COR-L47 (cell line): ENCODE measurements around the gene VARS1.
"Not testable (repeated sequence)": the region's sequence is repeated elsewhere in the genome, so short reads cannot be mapped to it uniquely, and the experiment has no call there.

Experiments
- DNase-seq: peaks from one replicate; lab custom pipeline; 2025; lab: John Stamatoyannopoulos, UW

VARS1 gene

DNA sequence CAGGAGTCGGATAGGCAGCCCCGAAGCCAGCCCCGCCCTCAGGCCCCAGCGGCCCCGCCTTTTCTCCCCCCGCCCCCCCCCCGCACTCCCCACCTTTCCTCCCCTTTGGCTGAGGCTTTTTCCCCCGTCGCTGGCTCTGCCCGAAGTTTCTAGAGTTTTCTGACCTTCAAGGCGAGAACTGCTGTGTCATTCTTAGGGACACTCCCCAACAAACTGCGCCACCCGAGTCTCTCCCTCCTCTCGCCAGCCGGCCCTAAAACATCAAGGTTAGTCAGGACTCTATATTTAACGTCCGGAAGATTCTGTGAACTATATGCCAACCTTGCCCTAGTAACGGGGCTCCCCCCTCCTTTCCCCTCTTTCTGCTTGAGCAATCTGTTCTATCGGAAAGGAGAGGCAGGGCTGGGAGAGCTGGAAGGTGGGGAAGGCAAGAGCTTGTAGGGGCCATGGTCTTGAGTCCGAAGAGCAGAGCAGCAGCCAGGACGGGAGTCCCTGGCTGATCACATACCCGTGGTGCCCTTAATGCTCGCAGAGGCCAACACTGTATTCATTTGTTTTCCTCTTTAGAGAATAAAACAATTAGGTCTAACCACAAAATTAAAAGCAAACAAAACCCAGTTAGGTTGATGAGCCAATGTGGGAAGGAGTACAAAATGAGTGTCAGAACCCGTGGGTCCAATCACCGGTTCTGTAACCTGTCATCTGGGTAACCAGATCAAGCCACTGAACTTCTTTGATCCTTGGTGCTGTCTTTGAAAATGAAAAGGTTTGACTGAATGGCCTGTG, 26.7 kb upstream of the VARS1 start:
- DNase-seq: peak; percentile 36

DNA sequence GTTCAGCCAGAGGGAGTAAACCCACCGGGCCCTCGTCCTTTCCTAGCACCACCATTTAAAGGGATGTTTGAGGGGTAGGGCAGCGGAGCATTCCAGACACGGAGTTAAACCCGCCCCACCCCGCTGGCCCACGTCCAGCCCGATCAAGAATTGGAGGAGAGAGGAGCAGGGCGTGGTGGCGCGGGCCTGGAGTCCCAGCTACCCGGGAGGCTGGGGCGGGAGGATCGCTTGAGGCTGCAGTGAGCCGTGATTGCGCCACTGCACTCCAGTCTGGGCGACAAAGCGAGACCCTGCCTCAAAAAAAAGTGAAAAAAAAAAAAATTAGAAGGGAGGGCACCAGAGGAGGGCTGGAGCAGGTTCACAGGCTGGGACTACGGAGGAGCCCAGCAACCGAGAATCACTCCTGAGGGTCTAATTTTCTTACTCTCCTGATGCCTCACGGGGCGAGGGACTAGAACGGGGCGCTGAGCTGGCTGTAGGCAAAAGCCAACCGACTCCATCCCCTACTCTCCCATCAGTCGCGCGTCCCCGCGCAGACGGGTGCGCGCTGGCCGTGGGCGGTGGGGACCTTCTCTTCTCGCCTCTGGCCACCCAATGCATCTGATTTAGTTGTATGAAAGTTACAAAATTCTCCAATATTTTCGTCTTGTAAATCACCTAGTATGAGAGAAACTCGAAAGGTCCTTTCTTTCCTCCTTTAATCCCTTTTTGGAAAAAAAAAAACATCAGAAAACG, 25.9 kb upstream of the VARS1 start:
- DNase-seq: peak; percentile 36

DNA sequence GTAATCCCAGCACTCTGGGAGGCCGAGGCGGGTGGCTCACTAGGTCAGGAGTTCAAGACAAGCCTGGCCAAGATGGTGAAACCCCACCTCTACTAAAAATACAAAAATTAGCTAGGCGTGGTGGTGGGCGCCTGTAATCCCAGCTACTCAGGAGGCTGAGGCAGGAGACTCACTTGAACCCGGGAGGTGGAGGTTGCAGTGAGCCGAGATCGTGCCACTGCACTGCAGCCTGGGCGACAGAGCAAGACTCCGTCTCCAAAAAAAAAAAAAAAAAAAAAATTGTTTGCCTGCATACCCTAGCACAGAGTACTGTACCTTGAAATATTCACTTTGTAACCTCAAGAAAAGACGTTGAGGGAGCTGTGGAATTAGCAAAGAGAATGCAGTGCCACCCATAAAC, 24.8 kb upstream of the VARS1 start:
- DNase-seq: not testable (repeated sequence)

GRCh38 chr6:31819871-31820299, 24.3 kb upstream of the VARS1 start:
- DNase-seq: no peak

DNA sequence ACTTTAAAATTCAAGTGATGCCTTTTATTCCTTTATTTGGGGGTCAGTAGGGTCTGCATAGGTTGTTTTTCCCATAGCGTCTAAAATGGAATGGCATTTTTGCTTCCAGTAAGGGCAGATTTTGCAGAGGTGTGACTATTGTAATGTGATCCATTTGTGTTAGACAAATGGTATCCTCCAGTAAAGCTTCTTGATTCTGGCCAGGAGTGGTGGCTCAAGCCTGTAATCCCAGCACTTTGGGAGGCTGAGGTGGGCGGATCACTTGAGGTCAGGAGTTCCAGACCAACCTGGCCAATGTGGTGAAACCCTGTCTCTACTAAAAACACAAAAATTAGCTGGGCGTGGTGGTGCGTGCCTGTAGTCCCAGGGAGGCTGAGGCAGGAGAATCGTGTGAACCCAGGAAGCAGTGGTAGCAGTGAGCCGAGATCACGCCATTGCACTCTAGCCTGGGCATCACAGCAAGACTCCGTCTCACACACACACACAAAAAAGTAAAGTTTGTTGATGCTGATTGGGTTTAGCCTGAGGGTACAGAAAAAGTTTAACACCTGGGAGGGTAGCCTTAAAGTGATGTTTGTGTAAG, 22.5 kb upstream of the VARS1 start:
- not testable (repeated sequence) for DNase-seq

- DNase-seq: not testable (repeated sequence)
Observed at GRCh38 chr6:31817133-31817928, 21.8 kb upstream of the VARS1 start.

DNA sequence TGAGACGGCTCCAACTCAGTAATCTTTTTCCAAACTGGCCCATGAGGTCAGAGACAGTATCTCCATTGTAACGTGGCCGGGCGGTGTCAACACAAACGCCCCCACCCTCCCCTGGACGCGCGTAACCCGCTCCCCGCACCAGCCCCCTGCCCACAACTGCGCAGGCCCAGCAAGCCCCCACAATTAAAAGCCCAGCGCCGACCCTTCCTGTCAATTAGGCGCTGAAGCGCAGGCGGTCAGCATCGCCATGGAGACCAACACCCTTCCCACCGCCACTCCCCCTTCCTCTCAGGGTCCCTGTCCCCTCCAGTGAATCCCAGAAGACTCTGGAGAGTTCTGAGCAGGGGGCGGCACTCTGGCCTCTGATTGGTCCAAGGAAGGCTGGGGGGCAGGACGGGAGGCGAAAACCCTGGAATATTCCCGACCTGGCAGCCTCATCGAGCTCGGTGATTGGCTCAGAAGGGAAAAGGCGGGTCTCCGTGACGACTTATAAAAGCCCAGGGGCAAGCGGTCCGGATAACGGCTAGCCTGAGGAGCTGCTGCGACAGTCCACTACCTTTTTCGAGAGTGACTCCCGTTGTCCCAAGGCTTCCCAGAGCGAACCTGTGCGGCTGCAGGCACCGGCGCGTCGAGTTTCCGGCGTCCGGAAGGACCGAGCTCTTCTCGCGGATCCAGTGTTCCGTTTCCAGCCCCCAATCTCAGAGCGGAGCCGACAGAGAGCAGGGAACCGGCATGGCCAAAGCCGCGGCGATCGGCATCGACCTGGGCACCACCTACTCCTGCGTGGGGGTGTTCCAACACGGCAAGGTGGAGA, 19.7 kb upstream of the VARS1 start, which contains the start of the genes HSPA1A and HSPA1L:
TSS of gene HSPA1A (plus strand) at position 519 of the 814 bp plus-strand sequence. CDS start at position 733, 214 bp downstream.
TSS of gene HSPA1L (minus strand) at position 259 of the 814 bp plus-strand sequence. CDS start 3,311 bp downstream, outside the sequence.
- DNase-seq: peak; percentile 92

- peak; percentile 94 for DNase-seq
Observed at GRCh38 chr6:31814677-31815024, 19.1 kb upstream of the VARS1 start.

GRCh38 chr6:31813465-31813849, 17.9 kb upstream of the VARS1 start:
- no peak for DNase-seq

DNA sequence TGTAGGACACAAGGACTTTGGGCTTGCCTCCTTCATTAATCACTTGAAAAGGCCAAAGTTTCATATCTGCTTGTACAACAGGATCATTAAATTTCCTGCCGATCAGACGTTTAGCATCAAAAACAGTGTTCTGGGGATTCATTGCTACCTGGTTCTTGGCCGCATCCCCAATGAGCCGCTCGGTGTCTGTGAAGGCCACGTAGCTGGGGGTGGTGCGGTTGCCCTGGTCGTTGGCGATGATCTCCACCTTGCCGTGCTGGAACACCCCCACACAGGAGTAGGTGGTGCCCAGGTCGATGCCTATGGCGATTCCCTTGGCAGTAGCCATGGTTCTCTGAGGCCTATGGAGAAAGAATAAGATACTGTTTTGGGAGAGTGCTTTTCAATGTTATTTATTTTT, 16.1 kb upstream of the VARS1 start:
- DNase-seq: no peak

- DNase-seq: not testable (repeated sequence)
Observed at GRCh38 chr6:31808599-31808998, 13.0 kb upstream of the VARS1 start.

DNA sequence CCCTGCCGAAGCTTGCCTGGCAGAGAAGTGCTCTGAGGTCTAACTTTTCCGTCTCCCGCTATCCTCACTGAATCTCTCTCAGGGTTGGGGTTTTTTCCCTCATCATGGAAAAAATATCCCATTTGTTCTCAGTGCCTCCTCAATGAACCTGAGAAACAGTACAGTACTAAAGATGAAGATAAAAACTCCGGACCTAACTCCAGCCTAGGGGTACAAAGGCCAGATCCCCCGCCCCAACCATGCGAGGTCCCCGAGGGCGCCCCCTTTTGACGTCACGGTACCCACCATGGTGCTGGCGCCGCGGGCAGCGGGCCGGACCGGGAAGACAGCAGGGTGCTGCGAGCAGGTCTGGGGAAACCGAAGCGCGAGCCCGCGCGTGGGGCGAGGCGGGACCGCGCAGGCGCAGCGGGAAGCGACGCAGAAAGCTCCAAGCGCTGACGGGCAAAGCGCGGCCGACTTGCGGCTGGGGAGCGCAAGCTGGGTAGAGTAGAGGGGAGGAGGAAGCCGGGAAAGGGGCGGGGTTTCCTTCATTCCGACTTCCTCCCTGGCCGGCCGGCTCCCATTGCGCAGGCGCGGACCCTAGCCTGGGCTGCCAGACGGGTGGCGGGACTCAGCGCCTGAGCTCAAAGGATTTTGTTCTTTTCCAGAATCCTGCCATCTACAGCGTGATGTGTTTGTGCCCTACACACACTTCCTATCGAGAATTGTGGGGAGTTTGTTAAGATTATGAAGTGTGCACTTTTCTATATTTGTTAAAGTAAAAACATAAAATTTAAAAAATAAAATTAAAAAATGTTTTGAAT, 11.1 kb upstream of the VARS1 start, which contains the start of gene LSM2:
TSS of gene LSM2 (minus strand) at position 497 of the 803 bp plus-strand sequence. CDS start at position 288, 209 bp downstream.
- peak; percentile 96 for DNase-seq

GRCh38 chr6:31805939-31806469, 10.5 kb upstream of the VARS1 start:
- DNase-seq: no peak

- DNase-seq: not testable (repeated sequence)
Observed at GRCh38 chr6:31801031-31801927, 5.7 kb upstream of the VARS1 start.

GRCh38 chr6:31799781-31800180, 4.2 kb upstream of the VARS1 start:
- no peak for DNase-seq

DNA sequence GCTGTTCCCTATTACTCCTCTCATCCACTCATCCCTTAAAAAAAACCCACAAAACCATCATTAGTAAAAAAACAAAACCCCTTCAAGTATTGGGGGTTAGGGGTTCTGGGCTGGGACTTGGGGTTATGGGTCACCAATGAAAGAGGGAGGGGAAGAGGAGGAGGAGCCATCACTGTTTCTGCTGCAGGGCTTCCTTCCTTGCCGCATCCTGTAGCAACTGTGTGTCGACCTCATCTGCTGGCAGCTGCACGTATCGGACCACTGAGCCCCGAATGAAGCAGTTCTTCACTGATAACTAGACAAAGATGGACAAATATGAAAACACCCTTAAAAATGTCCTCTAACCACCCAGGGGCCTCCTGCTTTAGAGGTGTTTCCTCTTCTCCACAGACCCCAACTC, 2.0 kb upstream of the VARS1 start:
- no peak for DNase-seq

DNA sequence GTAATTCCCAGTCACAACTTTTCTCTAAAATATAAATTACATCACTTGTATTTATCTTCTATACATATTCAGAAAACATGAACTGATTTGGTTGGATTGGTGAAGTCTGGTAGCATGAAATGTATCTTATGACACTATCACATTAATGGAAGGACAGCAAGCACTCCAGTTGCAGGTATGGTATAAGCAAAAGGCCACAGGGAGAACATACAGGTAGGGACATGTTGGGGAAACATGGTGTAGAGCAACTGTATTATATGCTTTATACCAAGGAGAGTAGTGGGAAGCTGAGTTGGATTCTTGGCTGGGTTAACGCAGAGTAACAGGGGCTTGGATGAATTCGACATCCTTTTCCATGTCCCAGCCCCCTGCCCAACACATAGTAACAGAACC, 1.4 kb upstream of the VARS1 start:
- no peak for DNase-seq

DNA sequence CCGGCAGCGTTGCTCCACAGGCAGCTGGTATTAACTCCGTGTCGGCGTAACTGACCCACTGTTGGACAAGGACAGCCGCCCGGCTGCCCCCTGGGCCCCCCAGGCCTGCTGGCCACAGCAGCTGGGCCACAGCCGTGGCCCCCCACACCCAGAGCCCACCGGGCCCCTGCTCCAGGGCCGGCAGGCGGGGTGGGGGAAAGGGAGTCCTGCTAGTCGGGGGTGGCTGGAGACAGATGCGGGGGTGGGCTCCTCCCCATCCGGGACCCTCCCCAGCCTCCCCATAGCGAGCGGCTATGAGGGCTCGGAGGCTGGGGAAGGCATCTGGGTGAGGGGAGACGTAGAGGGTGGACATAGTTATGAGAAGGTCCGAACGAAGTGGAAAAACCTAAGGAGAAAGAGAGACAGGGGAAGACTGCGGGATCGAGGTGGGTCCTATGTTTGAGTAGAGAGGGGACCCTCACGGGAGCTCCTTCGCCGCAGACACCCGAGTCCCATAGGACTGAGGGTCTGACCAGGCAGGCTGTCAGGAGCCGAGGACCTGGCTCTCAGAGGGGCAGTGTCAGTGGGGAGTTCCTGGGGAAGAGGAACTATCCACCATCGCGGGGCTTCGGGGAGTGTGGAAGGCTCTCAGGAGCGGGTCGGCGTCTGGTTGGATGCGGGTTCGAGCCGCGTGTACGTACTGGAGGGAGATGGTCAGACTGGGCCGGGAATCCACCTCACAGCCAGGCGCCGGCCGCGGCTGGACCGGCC, 511 bp downstream of the VARS1 start:
- DNase-seq: no peak
